Activated naive CD4-positive, alpha-beta T cell treated with anti-CD3 and anti-CD28 coated beads for 36 hours (primary cell): ENCODE data around the gene NRP1. TPM values are rescaled to one million over a fixed set of nuclear protein-coding genes. Genes with fewer than 3 reads are reported as not detected.

Source experiments
- CTCF ChIA-PET: fragments of 350-600 bp; sonication (Branson Sonifier 250); formaldehyde crosslinking; loops from one replicate; lab custom pipeline; 2021; ENCODE audit warnings: antibody characterized with exemption; lab: Charles Lee
- DNase-seq: peaks from one replicate; pipeline ENCODE4 v3.0.0-alpha.2; 2020
- H3K27ac Mint-ChIP-seq: one replicate; pipeline ENCODE4 v1.8.0; 2021; ENCODE audit warnings: mild to moderate bottlenecking, mixed read lengths
- H3K27me3 Mint-ChIP-seq: one replicate; pipeline ENCODE4 v1.8.0; 2021; ENCODE audit warnings: low read depth, mixed read lengths
- H3K36me3 Mint-ChIP-seq: one replicate; pipeline ENCODE4 v1.8.0; 2021; ENCODE audit warnings: low read depth, mixed read lengths
- H3K4me1 Mint-ChIP-seq: one replicate; pipeline ENCODE4 v1.8.0; 2021; ENCODE audit warnings: low read depth, mixed read lengths
- H3K4me3 Mint-ChIP-seq: one replicate; pipeline ENCODE4 v1.8.0; 2021; ENCODE audit warnings: mild to moderate bottlenecking, moderate library complexity, mixed read lengths
- H3K9me3 Mint-ChIP-seq: one replicate; pipeline ENCODE4 v1.8.0; 2021; ENCODE audit warnings: mixed read lengths
- intact Hi-C: fragments of 100-400 bp; cut with micrococcal nuclease; formaldehyde crosslinking; loops from one replicate; pipeline ENCODE4 v1.15.1; 2023
- total RNA-seq, 2 experiments: library from RNA; stranded (reverse); gene quantifications; one replicate each; pipeline ENCODE4 v1.2.3, GENCODE V29; 2021

NRP1 gene
- total RNA-seq, 2 experiments from 2014 or later, result 0.10 TPM; not detected in 1

DNA sequence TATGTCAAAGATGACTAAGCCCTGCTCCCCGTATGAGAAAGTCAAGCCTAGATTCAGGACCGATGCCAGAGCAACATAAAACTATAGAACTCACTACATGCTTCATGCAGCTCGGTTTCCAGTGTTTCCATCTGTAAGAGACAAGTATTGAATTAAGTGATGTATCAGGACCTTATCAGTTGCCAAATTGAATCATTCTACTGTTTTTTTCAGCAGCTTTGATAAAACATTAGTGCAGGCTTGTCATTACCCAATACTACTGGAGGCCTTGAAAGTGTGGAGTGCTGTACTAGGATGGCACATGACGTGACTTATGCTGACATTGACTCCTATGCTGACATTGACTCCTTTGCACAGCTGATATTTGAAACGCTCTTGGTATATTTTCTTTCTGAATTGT, 10.8 kb upstream of the NRP1 start:
- intact Hi-C loops, result no loop called here
- Mint-ChIP-seq H3K4me3 (no peak overlapping the region), H3K27ac (no peak overlapping the region), H3K27me3 (peaks cover 14% of the 10 kb centered on the region), H3K9me3 (peaks cover 7% of the 10 kb centered on the region), H3K4me1 (peaks cover 11% of the 10 kb centered on the region), H3K36me3 (no peaks in the 10 kb centered on the region)
- no peak for DNase-seq
- CTCF ChIA-PET, result interaction anchor here (0.6 to 1.2 kb wide), 2 partner anchors 152 to 543 kb away, joined by 3 to 6 read pairs; no protein-coding TSS in a partner anchor

DNA sequence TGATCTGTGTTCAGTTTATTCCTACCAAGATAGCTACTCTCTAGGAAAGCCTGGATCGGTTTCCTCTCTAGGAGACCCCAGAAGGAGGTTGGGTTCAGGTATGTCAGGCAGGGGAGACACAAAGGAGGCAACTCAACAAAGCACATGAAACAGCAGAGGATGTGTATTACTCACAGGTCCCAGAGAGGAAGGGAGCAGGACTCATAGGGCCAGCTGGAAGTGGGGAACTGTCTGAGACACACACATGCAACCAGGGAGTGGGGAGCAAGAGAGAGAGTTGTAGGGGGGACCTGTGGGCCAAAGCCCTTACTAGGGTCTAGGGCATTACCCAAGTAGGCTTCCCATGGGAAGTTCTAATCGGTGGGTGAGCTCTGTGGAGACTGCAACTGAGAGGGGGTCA, 10.2 kb upstream of the NRP1 start:
- H3K27ac Mint-ChIP-seq, result no peak overlapping the region
- H3K4me1 Mint-ChIP-seq, result peaks cover 11% of the 10 kb centered on the region
- DNase-seq, result no peak
- no peaks in the 10 kb centered on the region for H3K36me3 Mint-ChIP-seq
- H3K4me3 Mint-ChIP-seq, result no peak overlapping the region
- H3K9me3 Mint-ChIP-seq, result peaks cover 7% of the 10 kb centered on the region
- H3K27me3 Mint-ChIP-seq, result peaks cover 14% of the 10 kb centered on the region
- intact Hi-C loops, result no loop called here
- CTCF ChIA-PET, result interaction anchor here (0.6 to 1.2 kb wide), 2 partner anchors 152 to 544 kb away, joined by 3 to 6 read pairs; no protein-coding TSS in a partner anchor

DNA sequence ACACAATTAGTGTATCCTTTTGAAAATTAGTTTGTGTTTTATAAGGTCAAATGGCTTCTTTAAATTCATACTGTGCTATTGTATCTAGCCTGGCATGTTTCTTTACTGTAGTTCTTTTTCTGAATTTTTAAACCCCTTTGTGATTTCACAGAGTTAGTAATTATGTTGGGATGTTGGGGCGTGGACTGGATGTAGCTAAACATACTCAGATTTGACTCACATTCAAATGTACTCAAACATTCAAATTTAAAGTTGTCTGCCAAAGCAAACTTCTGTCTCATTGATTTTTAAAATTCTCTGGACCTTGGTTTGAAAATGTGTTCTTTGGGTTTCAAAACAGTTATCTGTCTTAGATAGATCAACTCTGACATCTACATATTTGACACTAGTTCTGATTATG, 7.2 kb upstream of the NRP1 start:
- H3K4me1 Mint-ChIP-seq, result peaks cover 14% of the 10 kb centered on the region
- H3K9me3 Mint-ChIP-seq, result peaks cover 7% of the 10 kb centered on the region
- no peak overlapping the region for H3K4me3 Mint-ChIP-seq
- CTCF ChIA-PET, result no interaction called here
- H3K27ac Mint-ChIP-seq, result no peak overlapping the region
- H3K27me3 Mint-ChIP-seq, result peaks cover 33% of the 10 kb centered on the region
- DNase-seq, result no peak
- intact Hi-C loops, result no loop called here
- H3K36me3 Mint-ChIP-seq, result no peaks in the 10 kb centered on the region

GRCh38 chr10:33337326-33337957, 3.0 kb upstream of the NRP1 start:
- Mint-ChIP-seq H3K4me3 (peak overlapping the region; percentile 33), H3K27ac (no peak overlapping the region), H3K4me1 (peaks cover 25% of the 10 kb centered on the region), H3K36me3 (no peaks in the 10 kb centered on the region), H3K9me3 (no peaks in the 10 kb centered on the region), H3K27me3 (peaks cover 34% of the 10 kb centered on the region)
- intact Hi-C loops, result loop anchor here (10.0 kb wide), 1 partner anchor 167 kb away; no protein-coding TSS in a partner anchor
- CTCF ChIA-PET, result interaction anchor here (1.3 kb wide), 1 partner anchor 145 kb away, joined by 3 read pairs; no protein-coding TSS in a partner anchor
- DNase-seq, result no peak

GRCh38 chr10:33336582-33337325, 2.3 kb upstream of the NRP1 start:
- intact Hi-C loops, result loop anchor here (10.0 kb wide), 1 partner anchor 168 kb away; no protein-coding TSS in a partner anchor
- CTCF ChIA-PET, result interaction anchor here (1.3 kb wide), 1 partner anchor 144 kb away, joined by 3 read pairs; no protein-coding TSS in a partner anchor
- Mint-ChIP-seq H3K9me3 (no peaks in the 10 kb centered on the region), H3K27ac (no peak overlapping the region), H3K4me3 (peak overlapping the region; percentile 33), H3K4me1 (peaks cover 21% of the 10 kb centered on the region), H3K27me3 (peaks cover 38% of the 10 kb centered on the region), H3K36me3 (no peaks in the 10 kb centered on the region)
- no peak for DNase-seq

DNA sequence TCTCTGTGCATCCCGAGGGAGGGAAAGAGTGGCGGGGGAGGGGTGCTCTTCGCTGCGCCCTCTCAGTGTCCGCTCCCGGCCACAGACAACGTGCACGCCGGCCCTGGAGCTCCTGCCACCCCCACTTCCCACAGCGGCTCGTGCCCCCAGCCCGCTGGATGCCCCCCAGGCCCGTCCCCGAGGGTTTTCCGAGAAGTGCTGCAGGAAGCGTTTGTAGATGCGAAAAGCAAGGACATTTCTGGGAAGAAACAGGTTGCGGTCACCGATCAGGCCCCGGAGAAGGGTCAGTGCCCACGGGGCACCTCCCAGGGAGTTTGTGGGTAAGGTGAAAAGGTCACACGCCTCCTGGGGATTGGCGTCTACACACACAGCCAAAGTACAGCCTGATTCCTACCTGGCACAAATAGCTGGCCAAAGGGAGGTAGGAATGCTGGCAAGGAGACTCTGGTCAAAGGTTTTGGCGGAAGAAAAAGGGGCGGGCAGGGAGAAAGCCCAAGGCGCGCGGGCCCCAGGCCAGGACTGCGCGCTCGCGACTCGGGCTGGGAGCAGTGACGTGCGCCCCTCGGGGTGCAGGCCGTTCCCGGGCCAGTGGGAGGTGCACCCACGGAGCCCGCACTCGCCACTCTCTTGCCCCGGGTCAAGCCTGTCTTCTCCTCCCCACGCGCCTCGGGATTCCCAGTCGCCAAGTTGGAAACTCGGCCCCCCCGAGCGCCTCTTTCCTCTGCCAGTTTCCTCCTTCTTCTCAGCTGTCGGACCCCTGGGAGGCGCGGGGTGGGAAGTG, 1.5 kb upstream of the NRP1 start:
- peak overlapping the region; percentile 41 for H3K4me3 Mint-ChIP-seq

DNA sequence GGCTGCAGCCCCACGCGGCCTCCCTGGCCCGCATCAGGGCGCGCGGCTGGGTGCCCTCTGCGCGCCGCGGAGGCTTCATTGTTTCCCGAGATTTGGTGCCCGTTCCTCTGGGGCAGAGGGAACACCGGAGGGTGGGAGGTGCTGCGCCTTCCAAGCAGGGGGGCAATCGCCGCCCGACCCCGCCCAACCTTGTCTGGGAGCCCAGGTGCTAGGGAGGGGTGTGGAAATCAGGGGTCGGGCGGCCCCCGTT, 1.0 kb upstream of the NRP1 start:
- no peak for DNase-seq
- Mint-ChIP-seq H3K27me3 (peaks cover 48% of the 10 kb centered on the region), H3K9me3 (no peaks in the 10 kb centered on the region), H3K27ac (no peak overlapping the region), H3K36me3 (no peaks in the 10 kb centered on the region), H3K4me3 (peak overlapping the region; percentile 26), H3K4me1 (peaks cover 20% of the 10 kb centered on the region)
- CTCF ChIA-PET, result interaction anchor here (1.6 to 4.4 kb wide), 2 partner anchors 68 to 142 kb away, joined by 3 to 23 read pairs; no protein-coding TSS in a partner anchor
- intact Hi-C loops, result loop anchor here (10.0 kb wide), 1 partner anchor 169 kb away; no protein-coding TSS in a partner anchor

More for the DNA sequence above, 1.5 kb upstream of the NRP1 start:
- Mint-ChIP-seq H3K27ac (no peak overlapping the region), H3K4me1 (peaks cover 19% of the 10 kb centered on the region), H3K27me3 (peaks cover 46% of the 10 kb centered on the region), H3K36me3 (no peaks in the 10 kb centered on the region), H3K9me3 (no peaks in the 10 kb centered on the region)
- DNase-seq, result no peak
- intact Hi-C loops, result loop anchor here (10.0 kb wide), 1 partner anchor 169 kb away; no protein-coding TSS in a partner anchor
- CTCF ChIA-PET, result interaction anchor here (1.3 to 4.4 kb wide), 3 partner anchors 67 to 143 kb away, joined by 3 to 23 read pairs (median 3); no protein-coding TSS in a partner anchor

- H3K4me1 Mint-ChIP-seq, result peaks cover 22% of the 10 kb centered on the region
- H3K36me3 Mint-ChIP-seq, result no peaks in the 10 kb centered on the region
- H3K4me3 Mint-ChIP-seq, result peak overlapping the region; percentile 64
- peaks cover 51% of the 10 kb centered on the region for H3K27me3 Mint-ChIP-seq
- peak; percentile 55 for DNase-seq
- intact Hi-C loops, result loop anchor here (5.0 to 10.0 kb wide), 4 partner anchors 82 to 887 kb away; no protein-coding TSS in a partner anchor
- no peaks in the 10 kb centered on the region for H3K9me3 Mint-ChIP-seq
- CTCF ChIA-PET, result interaction anchor here (0.6 to 4.4 kb wide), 3 partner anchors 68 to 142 kb away, joined by 3 to 23 read pairs (median 3); no protein-coding TSS in a partner anchor
- no peak overlapping the region for H3K27ac Mint-ChIP-seq
Observed at GRCh38 chr10:33334805-33335550, 511 bp upstream of the NRP1 start.

- intact Hi-C loops, result loop anchor here (1.0 to 10.0 kb wide), 5 partner anchors 84 to 947 kb away; no protein-coding TSS in a partner anchor
- Mint-ChIP-seq H3K36me3 (no peaks in the 10 kb centered on the region), H3K9me3 (no peaks in the 10 kb centered on the region), H3K27ac (no peak overlapping the region), H3K27me3 (peaks cover 47% of the 10 kb centered on the region), H3K4me3 (peak overlapping the region; percentile 64), H3K4me1 (peaks cover 22% of the 10 kb centered on the region)
- CTCF ChIA-PET, result interaction anchor here (0.6 to 4.4 kb wide), 4 partner anchors 21 to 140 kb away, joined by 3 to 23 read pairs (median 5); no protein-coding TSS in a partner anchor
- peak; percentile 43 for DNase-seq
Observed at GRCh38 chr10:33333260-33334101, 986 bp downstream of the NRP1 start.

DNA sequence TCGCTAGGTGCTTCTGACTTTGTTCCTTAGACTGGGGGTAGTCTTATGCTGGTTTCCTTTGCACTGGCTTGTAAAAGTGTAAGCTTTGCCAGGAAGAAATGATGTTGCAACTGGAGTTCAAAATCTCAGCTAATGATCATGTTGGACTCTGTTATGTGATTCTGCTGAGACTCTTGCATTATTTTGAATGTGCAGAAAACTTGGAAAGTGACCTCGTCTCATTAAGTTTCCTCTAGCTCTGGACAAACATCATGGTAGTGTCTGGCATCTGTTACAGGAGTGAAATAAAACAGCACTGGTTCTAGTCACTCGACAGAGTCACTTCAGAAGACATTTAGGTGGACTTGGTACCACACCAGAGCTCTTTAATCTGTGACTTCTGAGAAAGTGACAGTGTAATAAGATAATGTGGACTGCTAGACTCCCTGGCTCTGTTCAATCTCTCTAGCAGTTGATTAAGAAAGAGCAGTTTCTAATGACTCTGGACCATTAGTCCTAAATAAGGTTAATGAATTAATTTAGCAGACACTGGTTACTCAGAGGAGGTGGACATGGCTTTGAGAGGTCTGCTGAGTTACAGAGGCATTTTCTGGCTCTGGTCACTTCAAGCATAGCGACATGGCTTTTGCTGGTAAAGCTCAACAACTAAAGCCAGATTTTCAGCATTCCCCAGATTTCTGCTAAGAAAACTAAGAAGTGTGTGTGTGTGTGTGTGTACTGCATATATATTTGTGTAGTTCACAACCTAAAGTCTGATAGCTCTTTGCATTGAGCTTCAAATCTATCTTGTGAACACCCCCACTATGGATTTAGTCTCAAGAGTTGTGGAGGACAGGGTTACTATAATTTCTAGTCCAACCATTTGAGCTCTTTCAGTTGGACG, 2.0 kb downstream of the NRP1 start:
- CTCF ChIA-PET, result interaction anchor here (0.5 to 4.4 kb wide), 9 partner anchors 27 to 1321 kb away, joined by 3 to 23 read pairs (median 3); no protein-coding TSS in a partner anchor
- Mint-ChIP-seq H3K36me3 (no peaks in the 10 kb centered on the region), H3K27ac (no peak overlapping the region), H3K4me3 (no peak overlapping the region), H3K4me1 (peaks cover 22% of the 10 kb centered on the region), H3K9me3 (no peaks in the 10 kb centered on the region), H3K27me3 (peaks cover 50% of the 10 kb centered on the region)
- no peak for DNase-seq
- intact Hi-C loops, result loop anchor here (1.0 to 10.0 kb wide), 5 partner anchors 85 to 948 kb away; no protein-coding TSS in a partner anchor
